HepG2 (cell line): ENCODE data around the gene PYGB. TPM values are rescaled to one million over a fixed set of nuclear protein-coding genes. Genes with fewer than 3 reads are reported as not detected.
A peak's percentile ranks its signal among the peaks of the same experiment; 100 is the strongest.

Source experiments
- ETV5 ChIP-seq: IDR thresholded peaks from 2 replicates; pipeline ENCODE4 v1.6.1; 2018; ENCODE audit warnings: missing biosample characterization, missing genetic modification reagents, inconsistent platforms, borderline replicate concordance
- GTF3A ChIP-seq: sonication (generic); formaldehyde crosslinking; conservative IDR thresholded peaks from 2 replicates; pipeline ENCODE4 v1.4.0; 2020; ENCODE audit warnings: mild to moderate bottlenecking, missing genetic modification reagents
- GZF1 ChIP-seq: sonication (generic); formaldehyde crosslinking; IDR thresholded peaks from 2 replicates; pipeline ENCODE4 v1.5.1; 2020; ENCODE audit warnings: mild to moderate bottlenecking, missing genetic modification reagents
- HNF4A ChIP-seq: sonication (generic); formaldehyde crosslinking; IDR thresholded peaks from 2 replicates; pipeline ENCODE4 v1.4.0; 2020; ENCODE audit warnings: missing genetic modification reagents
- REXO4 ChIP-seq: sonication (generic); formaldehyde crosslinking; IDR thresholded peaks from 2 replicates; pipeline ENCODE4 v1.8.0; 2022; ENCODE audit warnings: missing genetic modification reagents, mild to moderate bottlenecking, borderline replicate concordance
- RXRA ChIP-seq: sonication (generic); formaldehyde crosslinking; IDR thresholded peaks from 2 replicates; pipeline ENCODE4 v1.5.1; 2020; ENCODE audit warnings: missing genetic modification reagents
- SALL1 ChIP-seq: sonication (generic); formaldehyde crosslinking; IDR thresholded peaks from 2 replicates; pipeline ENCODE4 v1.8.0; 2022; ENCODE audit warnings: mild to moderate bottlenecking, missing genetic modification reagents
- TGIF2 ChIP-seq: IDR thresholded peaks from 2 replicates; pipeline ENCODE4 v1.6.1; 2016; ENCODE audit warnings: control low read depth, missing compliant biosample characterization
- ZFY ChIP-seq: sonication (generic); formaldehyde crosslinking; IDR thresholded peaks from 2 replicates; pipeline ENCODE4 v1.4.0; 2020; ENCODE audit warnings: missing genetic modification reagents
- ZNF274 ChIP-seq: sonication (generic); formaldehyde crosslinking; IDR thresholded peaks from 2 replicates; pipeline ENCODE4 v1.5.1; 2020; ENCODE audit warnings: mild to moderate bottlenecking, missing genetic modification reagents
- ZNF501 ChIP-seq: sonication (generic); formaldehyde crosslinking; IDR thresholded peaks from 2 replicates; pipeline ENCODE4 v1.5.1; 2020; ENCODE audit warnings: mild to moderate bottlenecking, moderate library complexity, missing genetic modification reagents
- ZNF557 ChIP-seq: sonication (generic); formaldehyde crosslinking; IDR thresholded peaks from 2 replicates; pipeline ENCODE4 v1.4.0; 2020; ENCODE audit warnings: missing genetic modification reagents
- ZNF709 ChIP-seq: sonication (generic); formaldehyde crosslinking; IDR thresholded peaks from 2 replicates; pipeline ENCODE4 v1.5.0; 2020; ENCODE audit warnings: mild to moderate bottlenecking, missing genetic modification reagents
- polyA plus RNA-seq, 8 experiments: library from polyadenylated mRNA; depleted of rRNA in 3 of 8; stranded (reverse) in 7 of 8; unstranded in 1 of 8; fragments of >200 nt; fragmentation: Illumina TruSeq in 4 of 8; extraction: Trizol in 4 of 8; gene quantifications; 2 replicates each; pipeline versions ENCODE4 v1.2.1 to v1.2.3, GENCODE V29; 2011 to 2016; ENCODE audit warnings: low read depth in 4 of 8, missing spikeins in 1 of 8, mixed read lengths in 1 of 8; ENCODE audit not compliant: insufficient read depth in 1 of 8
- total RNA-seq, 5 experiments: library from RNA; depleted of rRNA; stranded (reverse); fragments of >200 nt; fragmentation: Illumina TruSeq; extraction: Trizol; gene quantifications; 2 replicates each; pipeline ENCODE4 v1.2.3, GENCODE V29; 2016; ENCODE audit warnings: low read depth in 1 of 5
- TF ChIP-seq, protein P1 (sequence below), 2 experiments: fragments of 450-650 bp in 1 of 2; sonication (generic) in 1 of 2; formaldehyde crosslinking in 1 of 2; IDR thresholded peaks; 2 replicates each; pipeline versions ENCODE4 v1.6.1 to v1.8.0; 2016 to 2022; ENCODE audit warnings: antibody characterized with exemption in 1 of 2, mild to moderate bottlenecking in 1 of 2, missing genetic modification reagents in 1 of 2
- TF ChIP-seq, protein P2 (sequence below), 2 experiments: fragments of 450-650 bp in 1 of 2; sonication (generic) in 1 of 2; formaldehyde crosslinking; IDR thresholded peaks; 2 replicates each; pipeline versions ENCODE4 v1.5.0 to v1.8.0; 2020 to 2022; ENCODE audit warnings: mild to moderate bottlenecking in 1 of 2, missing genetic modification reagents in 1 of 2
- TF ChIP-seq, protein P3 (sequence below): IDR thresholded peaks from 2 replicates; pipeline ENCODE4 v1.6.1; 2016; ENCODE audit warnings: low read depth, borderline replicate concordance

The PYGB gene
- total and polyA plus RNA-seq, 2 of the 13 experiments (the other 11 are each of a cell fraction or from before 2014, with no cell fraction given) = 24.2 to 86.3 TPM

DNA sequence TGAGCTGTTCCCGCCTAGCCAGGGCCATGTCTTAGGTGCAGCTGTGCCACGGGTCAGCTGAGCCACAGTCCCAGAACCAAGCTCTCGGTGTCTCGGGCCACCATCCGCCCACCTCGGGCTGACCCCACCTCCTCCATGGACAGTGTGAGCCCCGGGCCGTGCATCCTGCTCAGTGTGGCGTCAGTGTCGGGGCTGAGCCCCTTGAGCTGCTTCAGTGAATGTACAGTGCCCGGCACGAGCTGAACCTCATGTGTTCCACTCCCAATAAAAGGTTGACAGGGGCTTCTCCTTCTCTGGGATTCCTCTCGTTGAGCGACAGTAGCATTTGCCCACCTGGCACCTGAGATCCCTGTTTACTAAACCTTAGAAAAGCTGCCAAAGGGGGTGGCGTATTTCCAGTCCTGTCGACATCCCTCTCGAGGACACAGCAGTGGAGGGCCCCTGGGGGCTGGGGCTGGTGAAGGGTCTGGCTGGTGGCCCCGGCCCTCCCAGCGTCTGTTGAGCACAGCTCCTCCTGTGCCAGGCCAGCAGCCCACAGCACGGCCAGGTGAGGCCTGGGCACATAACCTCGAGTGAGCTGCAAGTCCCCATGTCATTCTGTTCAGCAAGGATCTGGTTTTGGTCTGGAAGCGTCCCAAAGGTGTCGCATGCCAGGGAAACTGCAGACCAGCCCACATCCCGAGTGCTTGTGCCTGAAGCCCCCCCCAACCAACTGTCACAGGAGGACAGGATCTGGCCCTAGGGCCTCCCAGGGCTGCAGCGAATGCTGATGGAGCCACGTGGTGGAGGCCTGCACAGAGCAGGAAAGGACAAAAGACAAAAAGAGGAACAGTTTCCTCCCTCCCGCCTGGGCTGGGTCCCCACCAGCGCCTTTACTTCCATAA lies 21.2 kb upstream of the PYGB start (continued):
- TF ChIP-seq, protein P1, sequence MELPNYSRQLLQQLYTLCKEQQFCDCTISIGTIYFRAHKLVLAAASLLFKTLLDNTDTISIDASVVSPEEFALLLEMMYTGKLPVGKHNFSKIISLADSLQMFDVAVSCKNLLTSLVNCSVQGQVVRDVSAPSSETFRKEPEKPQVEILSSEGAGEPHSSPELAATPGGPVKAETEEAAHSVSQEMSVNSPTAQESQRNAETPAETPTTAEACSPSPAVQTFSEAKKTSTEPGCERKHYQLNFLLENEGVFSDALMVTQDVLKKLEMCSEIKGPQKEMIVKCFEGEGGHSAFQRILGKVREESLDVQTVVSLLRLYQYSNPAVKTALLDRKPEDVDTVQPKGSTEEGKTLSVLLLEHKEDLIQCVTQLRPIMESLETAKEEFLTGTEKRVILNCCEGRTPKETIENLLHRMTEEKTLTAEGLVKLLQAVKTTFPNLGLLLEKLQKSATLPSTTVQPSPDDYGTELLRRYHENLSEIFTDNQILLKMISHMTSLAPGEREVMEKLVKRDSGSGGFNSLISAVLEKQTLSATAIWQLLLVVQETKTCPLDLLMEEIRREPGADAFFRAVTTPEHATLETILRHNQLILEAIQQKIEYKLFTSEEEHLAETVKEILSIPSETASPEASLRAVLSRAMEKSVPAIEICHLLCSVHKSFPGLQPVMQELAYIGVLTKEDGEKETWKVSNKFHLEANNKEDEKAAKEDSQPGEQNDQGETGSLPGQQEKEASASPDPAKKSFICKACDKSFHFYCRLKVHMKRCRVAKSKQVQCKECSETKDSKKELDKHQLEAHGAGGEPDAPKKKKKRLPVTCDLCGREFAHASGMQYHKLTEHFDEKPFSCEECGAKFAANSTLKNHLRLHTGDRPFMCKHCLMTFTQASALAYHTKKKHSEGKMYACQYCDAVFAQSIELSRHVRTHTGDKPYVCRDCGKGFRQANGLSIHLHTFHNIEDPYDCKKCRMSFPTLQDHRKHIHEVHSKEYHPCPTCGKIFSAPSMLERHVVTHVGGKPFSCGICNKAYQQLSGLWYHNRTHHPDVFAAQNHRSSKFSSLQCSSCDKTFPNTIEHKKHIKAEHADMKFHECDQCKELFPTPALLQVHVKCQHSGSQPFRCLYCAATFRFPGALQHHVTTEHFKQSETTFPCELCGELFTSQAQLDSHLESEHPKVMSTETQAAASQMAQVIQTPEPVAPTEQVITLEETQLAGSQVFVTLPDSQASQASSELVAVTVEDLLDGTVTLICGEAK (IDR thresholded peaks at IDR 0.05) = no peak
- TF ChIP-seq, protein P1 (CRISPR knock-in tag; IDR thresholded peaks at IDR 0.05) = peak; percentile 60; the same call in 1 of the 2 replicates
- TF ChIP-seq RXRA (CRISPR knock-in tag) = 0 out of 2 replicates have a peak, but pooled peaks have one; percentile 29
- TF ChIP-seq SALL1 = peak; percentile 43
- peak; percentile 86 for TF ChIP-seq ZFY (CRISPR knock-in tag)
- TF ChIP-seq REXO4 = no peak
- peak; percentile 81; the same call in 1 of the 2 replicates for TF ChIP-seq ZNF557 (CRISPR knock-in tag)
- TF ChIP-seq HNF4A (CRISPR knock-in tag) = peak; percentile 27; the same call in 1 of the 2 replicates
- peak; percentile 28; the same call in 1 of the 2 replicates for TF ChIP-seq TGIF2
- 0 out of 2 replicates have a peak, but pooled peaks have one; percentile 35 for TF ChIP-seq GZF1 (CRISPR knock-in tag)
- TF ChIP-seq ETV5 (CRISPR knock-in tag) = 0 out of 2 replicates have a peak, but pooled peaks have one; percentile 26
- peak; percentile 80; the same call in 1 of the 2 replicates for TF ChIP-seq GTF3A (CRISPR knock-in tag)
- peak; percentile 68; the same call in 1 of the 2 replicates for TF ChIP-seq ZNF274
- TF ChIP-seq, protein P2, sequence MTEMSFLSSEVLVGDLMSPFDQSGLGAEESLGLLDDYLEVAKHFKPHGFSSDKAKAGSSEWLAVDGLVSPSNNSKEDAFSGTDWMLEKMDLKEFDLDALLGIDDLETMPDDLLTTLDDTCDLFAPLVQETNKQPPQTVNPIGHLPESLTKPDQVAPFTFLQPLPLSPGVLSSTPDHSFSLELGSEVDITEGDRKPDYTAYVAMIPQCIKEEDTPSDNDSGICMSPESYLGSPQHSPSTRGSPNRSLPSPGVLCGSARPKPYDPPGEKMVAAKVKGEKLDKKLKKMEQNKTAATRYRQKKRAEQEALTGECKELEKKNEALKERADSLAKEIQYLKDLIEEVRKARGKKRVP (CRISPR knock-in tag; IDR thresholded peaks at IDR 0.05) = peak in 1 of 2 experiments; percentile 65; a peak in 2 of 4 replicates
- TF ChIP-seq, protein P3, sequence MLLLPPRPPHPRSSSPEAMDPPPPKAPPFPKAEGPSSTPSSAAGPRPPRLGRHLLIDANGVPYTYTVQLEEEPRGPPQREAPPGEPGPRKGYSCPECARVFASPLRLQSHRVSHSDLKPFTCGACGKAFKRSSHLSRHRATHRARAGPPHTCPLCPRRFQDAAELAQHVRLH (CRISPR knock-in tag) = 0 out of 2 replicates have a peak, but pooled peaks have one; percentile 55
- TF ChIP-seq ZNF709 (CRISPR knock-in tag) = 0 out of 2 replicates have a peak, but pooled peaks have one; percentile 59
- peak; percentile 10; the same call in 1 of the 2 replicates for TF ChIP-seq ZNF501 (CRISPR knock-in tag)
